HG02840 (cell line): ENCODE results near the gene FAM227B.

Experiments
- ATAC-seq: cut with Tn5 transposase; IDR thresholded peaks from one replicate; pipeline ENCODE4 v1.9.1; 2021; ENCODE audit warnings: mild to moderate bottlenecking, moderate library complexity, moderate number of reproducible peaks; ENCODE audit not compliant: unreplicated experiment, low FRiP score

The FAM227B gene

DNA sequence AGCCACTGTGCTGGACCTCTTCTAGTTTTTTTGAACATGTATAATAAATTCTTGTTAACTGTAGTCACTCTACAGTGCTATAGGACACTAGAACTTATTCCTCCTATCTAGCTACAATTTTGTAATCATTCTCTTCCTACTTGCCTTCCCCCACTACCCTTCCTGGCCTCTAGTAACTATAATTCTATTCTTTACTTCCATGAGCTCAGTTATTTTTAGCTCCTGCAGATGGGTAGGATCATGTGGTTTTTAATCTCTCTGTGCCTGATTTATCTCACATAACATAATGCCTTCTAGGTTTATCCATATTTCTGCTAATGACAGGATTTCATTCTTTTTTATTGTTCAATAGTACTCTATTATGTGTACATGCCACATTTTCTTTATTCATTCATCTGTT, 310.7 kb downstream of the FAM227B start:
- no peak for ATAC-seq

- no peak for ATAC-seq
Observed at GRCh38 chr15:49308686-49309085, 311.9 kb downstream of the FAM227B start.

- ATAC-seq = no peak
Observed at GRCh38 chr15:49306551-49306950, 314.1 kb downstream of the FAM227B start.

GRCh38 chr15:49303003-49303402, 317.6 kb downstream of the FAM227B start:
- ATAC-seq = no peak

- no peak for ATAC-seq
Observed at GRCh38 chr15:49301562-49301961, 319.1 kb downstream of the FAM227B start.

DNA sequence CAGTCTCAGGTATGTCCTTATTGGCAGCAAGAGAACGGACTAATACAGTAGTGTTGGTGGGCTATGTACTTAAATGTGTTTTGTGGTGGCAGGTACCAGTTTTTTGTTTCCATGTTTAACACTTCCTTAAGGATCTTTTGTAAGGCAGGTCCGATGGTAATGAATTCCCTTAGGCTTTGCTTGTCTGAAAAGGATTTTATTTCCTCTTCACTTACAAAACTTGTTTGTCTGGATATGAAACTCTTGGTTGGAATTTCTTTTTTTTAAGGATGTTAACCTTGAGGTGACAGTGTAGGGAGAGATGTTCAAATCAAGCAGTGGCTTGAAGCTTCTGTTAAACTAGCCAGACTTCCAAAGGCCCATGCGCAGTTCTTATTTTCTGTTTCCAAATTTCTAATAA, 319.8 kb downstream of the FAM227B start:
- ATAC-seq = no peak

- ATAC-seq = no peak
Observed at GRCh38 chr15:49297584-49297983, 323.0 kb downstream of the FAM227B start.

DNA sequence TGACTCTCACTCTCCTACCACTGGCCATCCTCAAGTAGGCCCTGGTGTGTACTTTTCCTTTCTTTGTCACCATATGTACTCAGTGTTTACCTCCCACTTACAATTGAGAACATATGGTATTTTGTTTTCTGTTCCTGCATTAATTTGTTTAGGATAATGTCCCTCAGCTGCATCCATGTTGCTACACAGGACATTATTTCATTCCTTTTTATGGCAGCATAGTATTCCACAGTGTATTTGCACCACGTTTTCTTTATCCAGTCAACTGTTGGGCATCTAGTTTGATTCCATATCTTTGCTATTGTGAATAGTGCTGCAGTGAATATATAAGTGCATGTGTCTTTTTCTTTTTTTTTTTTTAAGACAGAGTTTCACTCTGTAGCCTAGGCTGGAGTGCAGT, 324.4 kb downstream of the FAM227B start:
- ATAC-seq = no peak

- ATAC-seq = no peak
Observed at GRCh38 chr15:49293941-49294340, 326.7 kb downstream of the FAM227B start.

GRCh38 chr15:49290191-49290590, 330.4 kb downstream of the FAM227B start:
- no peak for ATAC-seq

- no peak for ATAC-seq
Observed at GRCh38 chr15:49288391-49288790, 332.2 kb downstream of the FAM227B start.

DNA sequence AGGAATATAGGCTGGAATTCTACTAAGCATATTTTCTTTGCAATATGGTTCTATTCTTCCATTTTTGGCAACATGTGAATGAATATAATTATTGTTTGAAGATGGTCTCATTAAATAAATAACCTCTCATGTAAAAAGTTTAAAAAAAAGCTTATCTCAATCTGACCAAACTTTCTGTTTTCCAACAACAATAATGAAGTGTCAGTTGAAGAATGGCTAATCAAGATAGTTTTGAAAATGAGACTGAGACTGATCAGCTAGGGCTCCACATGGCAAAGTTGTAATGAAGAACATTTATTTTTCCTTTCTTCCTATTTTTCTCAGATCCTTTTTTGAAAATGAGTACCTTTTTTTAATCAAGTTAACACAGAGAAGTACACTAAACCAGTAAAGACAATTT, 333.1 kb downstream of the FAM227B start:
- no peak for ATAC-seq

- no peak for ATAC-seq
Observed at GRCh38 chr15:49286649-49287404, 333.8 kb downstream of the FAM227B start.

GRCh38 chr15:49282366-49282765, 338.3 kb downstream of the FAM227B start:
- ATAC-seq = no peak

DNA sequence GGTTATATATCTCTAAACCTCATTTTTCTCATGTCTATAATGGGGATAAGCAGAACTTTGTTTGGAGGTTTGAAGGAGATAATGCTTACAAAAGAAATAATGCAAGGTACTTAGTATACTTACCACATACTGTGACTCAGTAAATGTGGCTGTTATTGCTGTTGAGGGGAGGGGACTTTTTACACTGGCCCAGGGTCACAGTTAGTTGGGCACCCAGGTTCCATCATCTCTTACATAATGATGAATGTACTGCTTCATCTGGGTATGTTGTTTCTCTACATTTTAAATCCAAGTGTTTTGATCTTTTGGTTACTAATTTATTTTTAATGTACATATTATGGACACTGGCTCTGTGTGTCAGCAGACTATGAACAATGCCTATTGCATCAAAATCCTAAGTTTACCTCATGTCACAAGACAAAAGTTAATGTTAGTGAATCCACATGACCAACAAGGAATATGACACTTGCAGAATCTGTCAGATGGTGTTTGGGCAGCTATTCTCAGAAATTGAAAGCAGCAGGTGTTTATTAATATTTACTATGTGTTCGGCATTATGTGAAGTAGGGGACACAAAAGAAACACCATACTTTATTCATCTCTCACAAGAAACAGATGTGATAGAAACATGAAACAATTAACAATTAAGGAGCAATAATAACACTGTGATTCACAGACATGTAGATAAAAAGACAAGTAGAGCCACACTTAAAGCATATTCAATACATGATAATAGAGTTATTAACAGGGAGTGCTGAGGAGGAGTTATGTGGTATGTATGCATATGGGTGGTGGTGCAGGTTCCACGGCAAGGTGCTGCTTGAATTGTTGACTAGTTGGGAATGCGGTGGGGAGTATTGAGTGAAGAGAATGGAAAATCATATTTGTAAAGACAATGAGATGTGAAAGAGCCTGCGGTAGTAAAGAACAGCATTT, 340.8 kb downstream of the FAM227B start:
- no peak for ATAC-seq

DNA sequence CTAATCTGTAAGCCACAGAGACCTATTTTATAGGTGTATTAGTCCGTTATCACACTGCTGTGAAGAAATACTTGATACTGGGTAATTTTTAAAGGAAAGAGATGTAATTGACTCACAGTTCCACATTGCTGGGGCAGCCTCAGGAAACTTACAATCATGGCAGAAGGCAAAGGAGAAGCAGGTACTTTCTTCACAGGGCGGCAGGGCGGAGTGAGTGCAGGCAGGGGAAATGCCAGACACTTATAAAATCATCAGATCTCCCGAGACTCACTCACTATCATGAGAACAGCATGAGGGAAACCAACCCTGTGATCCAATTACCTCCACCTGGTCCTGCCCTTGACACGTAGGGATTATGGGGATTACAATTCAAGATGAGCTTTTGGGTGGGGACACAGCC, 341.9 kb downstream of the FAM227B start:
- no peak for ATAC-seq
